NCI-H69 (cell line): Measurements from ENCODE around the gene TEC.
"Not testable (repeated sequence)": the region's sequence is repeated elsewhere in the genome, so short reads cannot be mapped to it uniquely, and the experiment has no call there.

Experiments used
- DNase-seq: peaks from one replicate; lab custom pipeline; 2025; lab: John Stamatoyannopoulos, UW

The TEC gene

DNA sequence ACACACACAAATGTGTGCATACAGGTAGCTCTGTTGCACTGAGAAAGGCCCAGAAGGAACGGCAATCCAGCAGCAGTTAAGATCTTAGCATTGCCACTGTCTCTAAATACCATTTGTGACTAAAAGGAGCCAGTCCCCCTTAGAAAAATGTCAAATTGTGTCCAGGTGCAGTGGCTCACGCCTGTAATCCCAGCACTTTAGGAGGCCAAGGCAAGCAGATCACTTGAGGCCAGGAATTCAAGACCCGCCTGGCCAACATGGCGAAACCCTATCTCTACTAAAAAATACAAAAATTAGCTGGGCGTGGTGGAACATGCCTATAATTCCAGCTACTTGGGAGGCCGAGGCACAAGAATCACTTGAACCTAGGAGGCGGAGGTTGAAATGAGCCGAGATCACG lies 105.1 kb downstream of the TEC start:
- DNase-seq, result not testable (repeated sequence)

DNA sequence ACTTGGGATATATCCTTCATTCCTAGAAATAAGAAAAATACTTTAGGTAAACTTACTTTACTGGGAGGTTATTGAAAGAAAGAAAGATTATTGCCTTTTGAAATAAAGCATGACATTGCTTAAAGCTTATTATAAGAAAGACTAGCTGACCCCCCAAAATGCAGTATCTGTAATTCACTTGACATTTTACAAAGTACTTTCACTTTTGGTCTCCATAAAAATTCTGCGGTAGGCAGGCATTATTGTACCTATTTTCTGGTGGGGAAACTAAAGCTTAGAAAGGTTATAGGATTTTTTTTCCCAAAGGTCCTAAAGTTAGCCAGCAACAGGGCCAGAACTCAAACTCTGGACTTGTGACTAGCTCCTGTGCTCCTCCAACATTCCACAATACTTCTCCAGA lies 105.9 kb downstream of the TEC start:
- DNase-seq, result no peak

DNA sequence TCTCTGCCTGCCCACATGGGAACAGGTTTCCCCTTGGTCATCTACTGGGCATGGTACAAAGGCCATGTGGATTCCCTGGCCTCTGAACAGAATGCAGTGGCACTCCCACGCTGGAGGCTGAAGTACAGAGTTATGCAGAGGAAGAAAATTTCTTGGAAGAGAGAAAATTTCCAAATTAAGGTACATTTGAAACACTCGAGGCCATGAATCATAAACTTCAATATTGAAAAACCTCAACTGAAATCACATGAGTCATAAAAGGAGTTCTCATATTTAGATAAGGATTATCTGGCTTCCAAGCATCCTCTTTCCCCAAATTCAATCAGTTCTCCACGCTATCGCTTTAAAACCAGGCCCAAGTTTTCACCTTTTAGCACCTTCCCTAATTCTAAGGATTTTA lies 107.5 kb downstream of the TEC start:
- no peak for DNase-seq

DNA sequence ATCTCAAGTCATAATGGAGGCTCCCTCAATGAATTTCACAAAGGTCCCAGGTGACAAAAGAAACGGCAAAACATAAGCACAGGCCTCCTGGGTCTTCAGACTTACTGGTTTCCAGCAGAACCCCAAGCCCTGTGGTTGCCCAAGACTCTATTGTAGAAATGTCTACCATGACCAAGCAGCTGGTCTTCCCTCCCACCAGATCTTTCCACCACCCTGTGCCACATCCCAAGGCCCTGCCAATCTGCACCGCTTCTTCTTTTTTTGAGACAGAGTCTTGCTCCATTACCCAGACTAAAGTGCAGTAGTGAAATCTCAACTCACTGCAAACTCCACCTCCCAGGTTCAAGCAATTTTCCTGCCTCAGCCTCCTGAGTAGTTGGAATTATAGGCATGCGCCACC lies 112.4 kb downstream of the TEC start:
- no peak for DNase-seq

- no peak for DNase-seq
Observed at GRCh38 chr4:48156423-48156822, 113.2 kb downstream of the TEC start.

- no peak for DNase-seq
Observed at GRCh38 chr4:48153791-48154550, 115.7 kb downstream of the TEC start.

- DNase-seq, result no peak
Observed at GRCh38 chr4:48152259-48152658, 117.4 kb downstream of the TEC start.

DNA sequence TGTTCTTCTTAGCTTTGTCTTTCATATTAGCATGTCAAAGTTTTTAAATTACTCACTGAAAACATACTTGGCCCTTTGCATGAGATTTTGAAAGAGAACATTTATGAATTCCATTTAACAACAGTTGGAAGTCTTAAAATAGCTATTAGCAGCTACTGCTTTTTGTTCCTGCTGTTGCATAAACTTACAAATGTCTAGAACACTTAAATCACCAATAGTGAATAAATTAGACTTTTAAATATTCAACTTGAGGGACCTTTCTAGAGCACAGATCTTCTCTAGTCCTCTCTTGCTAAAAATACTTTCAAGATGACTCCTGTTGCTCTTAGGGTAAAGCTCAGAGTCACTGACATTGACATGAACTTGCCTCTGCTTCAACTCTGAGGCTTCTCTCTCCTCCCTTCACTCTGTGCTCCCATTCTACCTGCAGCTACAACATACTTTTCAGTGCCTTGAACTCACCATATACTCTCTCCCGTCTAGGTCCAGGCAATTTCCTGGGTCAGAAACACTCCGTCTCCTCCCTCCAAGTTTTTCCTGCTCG lies 119.7 kb downstream of the TEC start:
- no peak for DNase-seq

GRCh38 chr4:48147621-48148020 lies 122.0 kb downstream of the TEC start:
- no peak for DNase-seq

DNA sequence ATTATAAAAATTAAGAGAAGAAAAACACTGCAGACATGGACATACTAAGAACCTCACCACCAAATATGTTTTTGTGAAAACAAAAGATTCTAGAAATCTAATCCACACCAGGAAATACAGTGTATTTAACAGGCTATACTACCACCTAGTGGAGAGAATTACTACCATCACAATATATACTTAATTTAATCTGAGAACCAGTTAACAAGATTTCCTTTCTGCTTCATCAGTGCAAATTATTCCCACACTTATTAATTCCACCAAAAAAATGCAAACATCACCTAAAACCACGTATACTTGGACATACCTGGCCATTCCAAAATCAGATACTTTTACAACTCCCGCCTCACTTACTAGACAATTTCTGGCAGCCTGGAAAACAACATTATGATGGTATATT lies 128.6 kb downstream of the TEC start:
- peak; percentile 50 for DNase-seq

- no peak for DNase-seq
Observed at GRCh38 chr4:48139691-48140090, 129.9 kb downstream of the TEC start.

DNA sequence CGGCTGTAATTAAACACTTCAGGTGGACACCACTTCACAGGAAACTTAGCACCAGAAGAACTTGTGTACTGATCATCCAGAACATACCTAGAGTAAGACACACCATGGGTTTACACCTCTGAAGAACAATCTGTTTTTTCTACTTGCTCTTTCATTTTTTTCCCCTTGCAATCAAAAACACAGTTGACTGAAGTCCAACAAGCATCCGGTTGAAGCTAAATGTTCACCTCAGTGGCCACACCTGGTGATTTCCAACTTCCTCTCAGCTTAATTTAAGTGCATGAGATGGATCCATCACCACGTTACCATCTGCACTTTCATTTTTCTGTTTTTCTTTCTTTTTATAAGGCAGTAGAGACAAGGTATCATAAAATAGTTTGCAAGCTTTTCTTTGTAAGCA lies 130.7 kb downstream of the TEC start:
- no peak for DNase-seq

GRCh38 chr4:48138511-48138910 lies 131.1 kb downstream of the TEC start:
- no peak for DNase-seq

- no peak for DNase-seq
Observed at GRCh38 chr4:48137846-48138245, 131.8 kb downstream of the TEC start.

DNA sequence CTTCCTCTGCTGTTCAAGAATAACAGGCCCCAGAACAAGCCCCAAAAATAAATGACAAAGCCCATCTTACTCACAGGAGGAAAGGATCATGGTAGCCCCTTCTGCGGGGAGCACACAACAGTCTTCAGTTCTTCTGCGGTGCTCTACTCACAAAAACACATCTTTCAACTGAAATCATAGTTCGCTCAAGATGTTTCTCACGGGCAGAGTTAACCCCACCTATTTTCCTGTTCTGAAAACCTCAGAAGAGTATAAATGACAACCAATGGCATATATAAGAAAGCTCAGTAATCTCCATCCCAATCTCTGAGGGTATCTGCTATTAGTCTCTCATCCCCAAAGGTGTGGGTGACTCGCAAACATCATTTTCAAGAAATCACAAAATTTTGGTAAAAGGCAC lies 135.6 kb downstream of the TEC start, which contains the start of gene TXK:
TXK (minus strand) TSS at position 170 of the 400 bp plus-strand sequence; CDS start at position 90, 80 bp downstream.
- DNase-seq, result no peak

DNA sequence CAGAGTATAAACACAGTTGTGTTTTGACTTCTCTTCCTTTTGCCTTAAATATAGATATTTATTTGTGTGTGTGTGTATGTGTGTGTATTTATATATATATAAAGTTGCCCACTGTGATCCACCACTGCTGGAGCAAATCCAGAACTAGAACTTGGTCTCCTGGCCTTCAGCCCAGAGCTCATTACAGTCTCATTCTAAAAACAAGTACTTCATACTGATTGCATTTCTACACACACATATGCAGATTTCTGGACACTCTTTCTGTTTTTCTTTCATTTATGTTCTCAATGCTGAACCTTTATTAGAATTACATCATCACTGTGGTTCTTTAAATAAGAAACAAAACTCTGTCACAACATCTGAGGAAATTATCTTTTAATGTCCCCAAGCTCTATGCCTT lies 136.0 kb downstream of the TEC start:
- no peak for DNase-seq

- DNase-seq, result no peak
Observed at GRCh38 chr4:48131736-48132135, 137.9 kb downstream of the TEC start.

GRCh38 chr4:48130100-48130499 lies 139.5 kb downstream of the TEC start:
- DNase-seq, result no peak

DNA sequence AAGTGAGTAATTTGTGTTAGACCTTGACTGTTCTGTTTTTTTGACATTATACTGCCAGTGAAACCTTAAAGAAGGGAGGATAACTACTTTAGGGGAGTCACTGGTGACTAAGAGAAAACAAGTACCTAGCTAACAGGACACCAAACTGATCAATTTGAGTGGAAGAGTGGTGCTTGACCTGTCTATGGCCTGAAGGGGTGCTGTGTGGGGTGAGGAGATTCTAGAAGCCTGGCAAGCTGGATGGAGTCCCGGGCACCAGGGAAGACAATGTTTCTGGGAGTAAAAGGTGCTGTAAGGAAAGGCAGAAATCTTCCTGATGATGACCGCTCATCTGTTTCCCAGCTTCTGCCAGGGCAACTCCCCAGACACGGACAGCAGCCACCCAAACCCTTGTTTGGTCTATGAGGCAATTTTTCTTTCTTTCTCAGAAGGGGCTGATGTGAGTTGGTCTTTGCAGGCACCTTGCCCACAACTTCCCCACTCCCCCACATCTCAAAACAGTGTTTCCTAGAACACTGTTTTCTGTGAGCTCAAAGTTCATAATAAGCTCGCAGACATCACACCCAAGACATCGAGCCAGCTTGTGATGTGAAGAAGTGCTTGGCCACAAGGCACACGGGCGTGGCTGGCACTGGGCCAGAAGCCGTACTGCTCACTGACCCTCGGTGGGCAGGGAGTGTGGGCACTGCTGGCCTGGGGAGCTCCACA lies 140.2 kb downstream of the TEC start:
- no peak for DNase-seq

GRCh38 chr4:48127682-48128404 lies 141.8 kb downstream of the TEC start:
- DNase-seq, result peak; percentile 61

DNA sequence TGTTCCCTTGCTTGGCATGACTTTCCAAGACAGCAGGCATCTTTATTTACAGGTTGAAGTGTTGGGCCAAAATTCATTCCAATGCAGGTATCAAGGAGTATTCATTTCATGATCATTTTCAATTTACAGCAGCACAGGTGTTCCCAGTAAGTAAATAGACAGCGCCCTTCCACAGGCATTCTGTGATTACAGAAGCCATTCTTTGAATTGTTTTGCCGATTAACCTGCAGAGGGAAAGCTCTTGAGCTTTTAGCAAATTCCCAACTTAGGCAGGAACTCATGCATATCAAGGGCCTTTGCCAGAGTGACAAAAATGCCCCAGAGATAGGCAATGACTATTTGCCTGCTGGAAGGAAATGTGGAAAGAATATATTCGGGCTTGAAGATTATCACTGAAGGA lies 142.4 kb downstream of the TEC start:
- DNase-seq, result no peak

DNA sequence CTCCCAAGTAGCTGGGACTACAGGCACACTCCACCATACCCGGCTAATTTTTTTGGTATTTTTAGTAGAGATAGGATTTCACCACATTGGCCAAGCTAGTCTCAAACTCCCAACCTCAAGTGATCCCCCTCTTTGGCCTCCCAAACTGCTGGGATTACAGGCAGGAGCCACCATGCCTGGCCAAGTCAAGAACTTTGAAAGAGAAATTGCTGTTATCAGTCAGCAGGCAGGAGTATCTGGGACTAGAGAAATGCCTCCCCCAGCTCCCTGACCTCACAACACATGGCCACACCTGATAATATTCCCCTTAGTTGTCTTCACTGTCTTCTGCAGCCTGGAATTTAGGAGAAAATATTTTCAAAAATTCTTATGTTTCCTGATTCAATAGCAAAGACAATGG lies 143.0 kb downstream of the TEC start:
- no peak for DNase-seq

DNA sequence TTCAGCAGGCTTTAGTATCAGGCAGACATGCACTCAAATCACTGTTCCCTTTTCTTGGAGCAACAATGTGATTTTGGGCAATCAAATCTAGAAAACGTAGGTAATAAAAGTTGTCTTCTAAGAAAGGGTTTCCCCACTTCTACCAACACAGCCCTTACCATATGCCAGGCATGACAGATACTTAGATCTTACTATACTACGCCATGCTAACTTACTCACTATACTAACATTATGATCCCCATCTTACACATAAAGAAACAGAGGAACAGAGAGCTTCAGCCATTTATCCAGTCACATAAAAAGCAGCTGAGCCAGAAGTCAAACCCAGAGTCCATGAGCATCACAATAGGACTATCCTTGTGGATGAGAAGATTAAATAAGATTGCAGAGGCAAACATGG lies 144.8 kb downstream of the TEC start:
- DNase-seq, result no peak
